ENCODE data around the gene PTH1R.

GRCh38 chr3:46852334-46852720 is 25.2 kb upstream of the PTH1R start:
- no peak for TF ChIP-seq POLR2AphosphoS5 (IDR thresholded peaks at IDR 0.05; ENCODE audit: low read depth, low read length)
- TF ChIP-seq POLR2A (IDR thresholded peaks at IDR 0.05; ENCODE audit: low read depth, low read length), result no peak
- no peak for TF ChIP-seq TAF1 (IDR thresholded peaks at IDR 0.05; ENCODE audit: borderline replicate concordance, low read depth, low read length)

Data from GM12892 (cell line).